Effector memory CD8-positive, alpha-beta T cell (primary cell): ENCODE results near the gene HACD2.

Source experiments
- ATAC-seq: fragments of 150-1000 bp; cut with Tn5 transposase; replicated peaks from 2 replicates; pipeline ENCODE4 v1.10.0; 2021; ENCODE audit warnings: mild to moderate bottlenecking, moderate library complexity
- DNase-seq, 3 experiments: peaks; one replicate each; pipeline ENCODE4 v3.0.0; 2021
- H3K27ac Mint-ChIP-seq, 2 donors: one replicate each; pipeline ENCODE4 v1.8.0; 2022; ENCODE audit warnings: mild to moderate bottlenecking in 2 of 2, mixed read lengths in 2 of 2, moderate library complexity in 2 of 2
- H3K27me3 Mint-ChIP-seq, 2 donors: one replicate each; pipeline ENCODE4 v1.8.0; 2022; ENCODE audit warnings: mixed read lengths in 2 of 2
- H3K36me3 Mint-ChIP-seq: one replicate; pipeline ENCODE4 v1.8.0; 2022; ENCODE audit warnings: mild to moderate bottlenecking, moderate library complexity, mixed read lengths; ENCODE audit not compliant: insufficient read depth
- H3K4me1 Mint-ChIP-seq, 2 donors: one replicate each; pipeline ENCODE4 v1.8.0; 2022; ENCODE audit warnings: low read depth in 2 of 2, mixed read lengths in 2 of 2
- H3K4me3 Mint-ChIP-seq, 2 donors: one replicate each; pipeline ENCODE4 v1.8.0; 2022; ENCODE audit warnings: mild to moderate bottlenecking in 2 of 2, mixed read lengths in 2 of 2, moderate library complexity in 2 of 2
- H3K9me3 Mint-ChIP-seq, 2 donors: one replicate each; pipeline ENCODE4 v1.8.0; 2022; ENCODE audit warnings: mixed read lengths in 2 of 2

Gene HACD2

GRCh38 chr3:123447749-123448517 lies 136.9 kb downstream of the HACD2 start:
- Mint-ChIP-seq H3K27ac (no peak overlapping the region), H3K9me3 (no peaks in the 10 kb centered on the region), H3K4me3 (peak overlapping the region; percentile 67 to 68), H3K27me3 (peaks cover 38 to 64% of the 10 kb centered on the region in 2 donors), H3K36me3 (no peaks in the 10 kb centered on the region), H3K4me1 (peaks cover 0 to 4% of the 10 kb centered on the region in 2 donors)
- DNase-seq (peak; percentile 33 to 52 (median 44)), ATAC-seq (peak; percentile 69)

GRCh38 chr3:123447416-123447748 lies 137.5 kb downstream of the HACD2 start:
- no peaks in the 10 kb centered on the region for H3K9me3 Mint-ChIP-seq
- H3K27ac Mint-ChIP-seq: no peak overlapping the region
- H3K27me3 Mint-ChIP-seq: peaks cover 43 to 70% of the 10 kb centered on the region in 2 donors
- H3K36me3 Mint-ChIP-seq: no peaks in the 10 kb centered on the region
- H3K4me3 Mint-ChIP-seq: peak overlapping the region; percentile 67 to 68
- DNase-seq (no peak), ATAC-seq (no peak)
- peaks cover 0 to 4% of the 10 kb centered on the region in 2 donors for H3K4me1 Mint-ChIP-seq

GRCh38 chr3:123446610-123447109 lies 138.2 kb downstream of the HACD2 start:
- H3K4me1 Mint-ChIP-seq: peaks cover 0 to 4% of the 10 kb centered on the region in 2 donors
- peak overlapping the region; percentile 67 to 68 for H3K4me3 Mint-ChIP-seq
- H3K36me3 Mint-ChIP-seq: no peaks in the 10 kb centered on the region
- peaks cover 48 to 77% of the 10 kb centered on the region in 2 donors for H3K27me3 Mint-ChIP-seq
- no peak overlapping the region for H3K27ac Mint-ChIP-seq
- H3K9me3 Mint-ChIP-seq: no peaks in the 10 kb centered on the region
- DNase-seq (no peak), ATAC-seq (no peak)

DNA sequence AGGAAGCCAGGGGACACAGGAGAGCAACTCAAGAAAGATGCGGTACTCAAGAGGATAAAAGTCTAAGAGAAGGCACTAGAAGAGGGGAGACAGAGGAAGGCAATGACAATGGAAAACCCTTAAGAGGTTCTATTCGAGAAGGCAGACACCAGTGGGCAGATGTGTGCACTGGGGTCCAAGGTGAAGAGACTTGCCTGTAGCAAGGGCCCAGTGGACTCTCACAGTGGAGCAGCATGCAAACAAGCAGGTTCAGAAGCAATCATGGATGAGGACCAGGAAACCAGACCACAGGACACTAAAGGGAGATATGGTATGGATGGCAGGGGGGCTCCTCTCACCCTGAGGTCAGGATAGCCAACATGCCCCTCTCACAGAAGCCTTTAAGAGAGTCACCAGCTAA lies 138.6 kb downstream of the HACD2 start:
- Mint-ChIP-seq H3K36me3 (no peaks in the 10 kb centered on the region), H3K9me3 (no peaks in the 10 kb centered on the region), H3K27ac (no peak overlapping the region), H3K4me3 (peak overlapping the region in 1 of 2 donors; percentile 67), H3K4me1 (peaks cover 0 to 4% of the 10 kb centered on the region in 2 donors), H3K27me3 (peaks cover 52 to 77% of the 10 kb centered on the region in 2 donors)
- ATAC-seq: no peak
- no peak for DNase-seq

DNA sequence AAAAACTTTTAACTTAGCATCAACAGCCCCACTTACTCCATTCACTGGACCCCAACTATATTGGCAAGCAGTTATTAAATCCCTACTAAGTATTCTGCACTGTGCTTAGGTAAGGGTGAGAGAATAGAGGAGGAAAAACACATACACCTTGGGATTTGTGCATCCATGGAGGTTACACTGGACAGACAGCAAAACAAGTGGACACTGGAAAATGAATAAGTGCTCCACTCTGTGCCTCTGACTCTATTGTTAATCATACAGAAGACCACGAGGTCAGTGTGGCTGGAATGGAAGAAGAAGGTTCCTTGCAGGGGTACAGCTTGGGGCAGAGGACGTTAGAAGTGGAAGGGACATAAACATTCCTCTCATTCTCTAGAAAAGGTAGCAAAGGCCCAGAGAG lies 139.2 kb downstream of the HACD2 start:
- no peak for ATAC-seq
- Mint-ChIP-seq H3K27ac (no peak overlapping the region), H3K27me3 (peaks cover 54 to 77% of the 10 kb centered on the region in 2 donors), H3K36me3 (no peaks in the 10 kb centered on the region), H3K4me1 (peaks cover 0 to 4% of the 10 kb centered on the region in 2 donors), H3K9me3 (no peaks in the 10 kb centered on the region), H3K4me3 (no peak overlapping the region)
- no peak for DNase-seq

DNA sequence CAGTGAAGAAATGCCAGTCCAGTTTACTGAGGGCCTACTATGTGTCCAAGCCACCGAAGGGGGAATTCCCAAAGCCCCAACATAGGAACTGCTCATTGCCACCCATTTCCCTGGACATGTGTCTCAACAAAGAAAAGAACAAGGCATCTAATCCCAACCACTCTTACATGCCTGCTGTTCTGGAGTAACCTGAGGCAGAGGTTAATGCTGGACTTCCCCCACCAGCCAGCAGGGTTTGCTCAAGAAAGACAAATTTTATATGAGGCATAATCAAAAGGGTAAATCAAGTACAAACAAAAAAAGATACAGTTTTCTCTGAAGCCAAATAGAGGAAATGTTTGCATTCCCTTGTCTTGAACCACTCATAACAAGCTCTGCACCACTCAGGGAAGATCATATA lies 140.1 kb downstream of the HACD2 start:
- ATAC-seq: no peak
- Mint-ChIP-seq H3K4me3 (no peak overlapping the region), H3K27me3 (peaks cover 51 to 77% of the 10 kb centered on the region in 2 donors)

DNA sequence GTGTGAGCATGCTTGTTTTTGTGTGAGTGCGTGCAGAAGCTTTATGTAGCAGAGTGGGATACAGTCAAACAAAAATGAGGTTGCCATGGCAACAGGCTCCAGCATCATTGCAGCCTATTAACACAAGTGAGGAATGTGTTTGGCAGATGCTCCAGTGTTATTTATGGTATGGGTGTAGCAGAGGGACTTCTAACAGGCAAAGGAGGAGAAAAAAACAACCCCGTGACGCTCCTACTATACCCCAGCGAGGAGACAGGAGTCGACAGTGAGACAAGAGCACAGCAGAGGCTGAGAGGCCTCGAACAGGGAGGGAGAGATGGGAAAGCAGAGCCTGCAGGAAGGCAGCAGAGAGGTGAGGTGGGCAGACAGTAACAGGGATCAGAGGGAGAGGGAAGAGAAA lies 140.8 kb downstream of the HACD2 start:
- Mint-ChIP-seq H3K36me3 (no peaks in the 10 kb centered on the region), H3K27ac (no peak overlapping the region), H3K9me3 (no peaks in the 10 kb centered on the region), H3K4me3 (no peak overlapping the region), H3K27me3 (peaks cover 51 to 80% of the 10 kb centered on the region in 2 donors), H3K4me1 (peaks cover 0 to 1% of the 10 kb centered on the region in 2 donors)
- ATAC-seq (no peak), DNase-seq (no peak)

More for the DNA sequence above, 140.1 kb downstream of the HACD2 start:
- Mint-ChIP-seq H3K9me3 (no peaks in the 10 kb centered on the region), H3K4me1 (peaks cover 0 to 1% of the 10 kb centered on the region in 2 donors), H3K27ac (no peak overlapping the region), H3K36me3 (no peaks in the 10 kb centered on the region)
- no peak for DNase-seq

GRCh38 chr3:123442908-123443307 lies 141.9 kb downstream of the HACD2 start:
- DNase-seq: no peak
- Mint-ChIP-seq H3K27me3 (peaks cover 57 to 90% of the 10 kb centered on the region in 2 donors), H3K9me3 (no peaks in the 10 kb centered on the region), H3K4me3 (no peak overlapping the region), H3K36me3 (no peaks in the 10 kb centered on the region), H3K4me1 (peaks cover 0 to 1% of the 10 kb centered on the region in 2 donors), H3K27ac (no peak overlapping the region)
- no peak for ATAC-seq

DNA sequence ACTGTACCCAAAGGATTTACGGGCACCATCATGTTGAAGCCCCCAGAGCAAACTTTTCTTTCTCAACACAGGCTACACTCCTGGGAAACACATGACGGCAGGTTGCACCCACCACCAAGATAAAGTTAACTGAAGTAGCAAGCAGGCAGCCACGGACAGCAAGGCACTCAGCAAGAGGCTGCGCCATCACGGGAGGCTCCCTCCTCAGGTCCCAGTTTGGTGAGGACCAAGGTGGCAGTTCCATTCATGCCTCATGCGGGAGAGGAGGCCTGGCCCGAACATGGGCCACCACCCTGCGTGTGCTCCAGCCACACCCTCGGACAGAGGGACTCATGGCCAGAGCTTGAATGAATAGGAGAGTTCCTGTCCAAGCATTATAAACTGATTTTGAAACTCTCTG lies 142.7 kb downstream of the HACD2 start:
- ATAC-seq (no peak), DNase-seq (no peak)
- Mint-ChIP-seq H3K9me3 (no peaks in the 10 kb centered on the region), H3K27ac (no peak overlapping the region), H3K36me3 (no peaks in the 10 kb centered on the region), H3K27me3 (peaks cover 62 to 95% of the 10 kb centered on the region in 2 donors), H3K4me3 (no peak overlapping the region), H3K4me1 (no peaks in the 10 kb centered on the region)
